Astrocyte of the cerebellum (primary cell): ENCODE data around the gene RBMS1.

ENCODE experiments used
- DNase-seq: peaks from one replicate; pipeline ENCODE4 v3.0.0-alpha.2; 2011; ENCODE audit warnings: low read depth
- H3K4me3 ChIP-seq: 2 replicates; pipeline ENCODE4 v1.5.1; 2011; ENCODE audit warnings: mild to moderate bottlenecking, low read depth, low read length, moderate library complexity
- CTCF ChIP-seq: IDR thresholded peaks from 2 replicates; pipeline ENCODE4 v1.5.1; 2012; ENCODE audit warnings: low read length, low read depth, moderate library complexity, mild to moderate bottlenecking; ENCODE audit errors: missing control alignments
- in situ Hi-C: cut with HindIII; loops from 2 replicates; pipeline ENCODE4 v1.10.0; 2017; ENCODE audit warnings: low sequenced_read_pairs

RBMS1 gene

GRCh38 chr2:160257743-160258491 is 235.7 kb downstream of the RBMS1 start:
- TF ChIP-seq CTCF, result no peak

DNA sequence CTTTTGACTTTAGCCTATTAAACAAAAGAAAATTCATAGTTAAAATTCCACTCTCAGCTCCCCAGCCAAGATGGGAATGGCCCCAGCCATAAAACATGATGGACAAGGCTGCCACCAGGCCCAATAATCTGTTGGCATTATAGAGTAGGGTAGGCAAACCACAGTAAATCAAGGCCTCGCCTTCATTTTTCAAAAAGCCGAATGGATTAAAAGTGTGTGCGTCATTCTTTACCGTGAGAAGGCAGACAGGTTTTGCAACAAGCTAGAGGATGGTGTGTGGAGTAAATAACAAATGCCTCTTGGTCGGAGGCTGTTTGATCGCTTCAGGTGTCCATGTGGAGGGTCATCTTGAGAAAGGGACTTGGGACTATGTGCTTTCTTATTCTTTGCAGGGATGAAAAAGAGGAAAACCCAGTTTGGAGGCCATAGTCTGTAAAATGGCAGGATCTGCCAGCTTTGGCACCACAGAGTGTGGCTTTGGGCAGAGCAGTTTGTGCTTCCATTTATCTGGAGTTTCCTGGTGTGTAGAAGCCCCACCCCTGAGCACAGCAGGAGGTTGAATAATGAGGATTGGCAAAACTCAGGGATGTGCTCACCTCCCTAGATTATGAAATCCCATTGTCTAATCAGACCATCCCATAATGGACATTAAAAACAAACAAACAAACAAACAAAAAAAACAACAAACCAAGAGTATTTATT is 236.4 kb downstream of the RBMS1 start:
- no peak overlapping the region for H3K4me3 ChIP-seq
- TF ChIP-seq CTCF, result no peak
- in situ Hi-C loops, result no loop called here
- no peak for DNase-seq

More at GRCh38 chr2:160257743-160258491, 235.7 kb downstream of the RBMS1 start:
- no peak overlapping the region for H3K4me3 ChIP-seq
- DNase-seq, result no peak
- in situ Hi-C loops, result no loop called here

- no peak for DNase-seq
- H3K4me3 ChIP-seq, result no peak overlapping the region
- in situ Hi-C loops, result no loop called here
- no peak for TF ChIP-seq CTCF
Observed at GRCh38 chr2:160256507-160256906, 237.1 kb downstream of the RBMS1 start.

- in situ Hi-C loops, result no loop called here
Observed at GRCh38 chr2:160255408-160255807, 238.2 kb downstream of the RBMS1 start.

GRCh38 chr2:160254189-160254762 is 239.3 kb downstream of the RBMS1 start:
- peak; percentile 62 for DNase-seq
- in situ Hi-C loops, result no loop called here
- TF ChIP-seq CTCF, result no peak
- H3K4me3 ChIP-seq, result no peak overlapping the region

More at GRCh38 chr2:160255408-160255807, 238.2 kb downstream of the RBMS1 start:
- no peak for TF ChIP-seq CTCF
- no peak for DNase-seq
- H3K4me3 ChIP-seq, result no peak overlapping the region

DNA sequence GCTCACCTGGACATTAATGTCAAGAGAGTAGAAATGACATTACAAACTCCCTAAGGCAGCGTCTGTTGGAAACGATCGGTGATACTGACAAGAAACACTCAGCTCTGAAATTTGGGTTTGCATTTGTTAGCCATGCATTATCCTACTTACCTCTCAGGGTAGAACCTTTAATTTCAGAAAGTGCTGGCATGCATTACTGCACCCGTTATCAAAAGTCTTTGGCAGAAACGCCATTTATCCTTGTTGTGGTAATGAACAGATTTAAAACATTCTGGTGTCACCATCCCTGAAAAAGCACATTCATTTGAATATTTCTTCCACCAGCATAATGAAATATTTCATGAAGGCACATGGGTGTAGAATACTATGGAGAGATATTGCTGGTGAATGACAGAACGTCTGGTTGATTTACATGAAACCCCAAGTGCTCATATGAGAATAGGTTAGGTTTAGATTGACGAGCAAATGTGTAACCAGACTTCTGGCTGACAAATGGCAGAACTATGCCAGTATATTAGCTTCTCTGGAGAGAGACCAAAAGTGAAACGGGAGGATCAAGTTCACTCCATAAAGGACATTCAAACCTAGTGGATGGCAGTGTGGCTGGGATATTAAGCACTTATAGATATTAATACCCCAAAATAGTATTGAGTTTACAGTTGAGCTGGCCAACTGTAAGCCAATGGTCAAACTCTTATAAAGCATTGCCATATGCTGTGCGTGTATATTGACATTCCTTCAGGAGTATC is 240.0 kb downstream of the RBMS1 start:
- no peak for TF ChIP-seq CTCF
- in situ Hi-C loops, result no loop called here
- H3K4me3 ChIP-seq, result no peak overlapping the region
- DNase-seq, result peak; percentile 12
